WERI-Rb-1 (cell line): Measurements from ENCODE around the gene PIGR.

Experiments used
- DNase-seq: peaks from one replicate; pipeline ENCODE4 v3.0.0-alpha.2; 2020
- H3K27ac ChIP-seq: fragments of 250-450 bp; sonication (Bioruptor Pico); 2 replicates; pipeline ENCODE4 v1.5.1; 2020; ENCODE audit warnings: mild to moderate bottlenecking, moderate library complexity
- H3K27me3 ChIP-seq: fragments of 250-450 bp; sonication (Bioruptor Pico); 2 replicates; pipeline ENCODE4 v1.5.1; 2021; ENCODE audit warnings: mild to moderate bottlenecking, low read depth, moderate library complexity; ENCODE audit not compliant: insufficient read depth, severe bottlenecking
- H3K36me3 ChIP-seq: fragments of 250-450 bp; sonication (Bioruptor Pico); 2 replicates; pipeline ENCODE4 v1.5.1; 2020; ENCODE audit warnings: mild to moderate bottlenecking, moderate library complexity
- H3K4me3 ChIP-seq: 2 replicates; pipeline ENCODE4 v1.5.1; 2011; ENCODE audit warnings: low read depth, mild to moderate bottlenecking, control low read depth, low read length
- H3K9me3 ChIP-seq: fragments of 250-450 bp; sonication (Bioruptor Pico); 2 replicates; pipeline ENCODE4 v1.5.1; 2021; ENCODE audit warnings: mild to moderate bottlenecking, moderate library complexity; ENCODE audit not compliant: severe bottlenecking
- TF ChIP-seq, protein P1 (sequence below): IDR thresholded peaks from 2 replicates; pipeline ENCODE4 v1.5.1; 2011; ENCODE audit warnings: low read depth, mild to moderate bottlenecking, control low read depth, inconsistent platforms, low read length

Gene PIGR

DNA sequence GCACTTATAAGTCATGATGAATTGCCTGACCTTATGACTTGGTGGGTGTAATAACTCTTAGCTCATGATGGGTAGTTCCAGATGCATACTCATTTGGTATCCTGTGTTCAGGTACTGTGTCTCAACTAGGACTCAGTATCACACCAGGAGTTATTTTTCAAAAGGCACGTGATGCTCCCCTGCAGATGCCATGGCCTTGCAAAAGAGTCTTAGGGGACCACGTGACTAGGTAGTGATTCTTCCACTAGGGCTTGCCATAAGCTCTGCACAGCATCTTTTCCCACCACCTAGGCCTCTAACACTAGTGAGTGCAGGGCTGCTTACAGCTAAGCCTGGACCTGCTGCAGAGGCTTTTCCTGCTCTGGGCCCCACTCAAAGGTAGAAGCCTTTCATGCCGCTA lies 27.9 kb upstream of the PIGR start:
- peaks cover 98% of the 10 kb centered on the region for H3K27me3 ChIP-seq
- H3K4me3 ChIP-seq = no peak overlapping the region
- no peak for DNase-seq
- no peak overlapping the region for H3K27ac ChIP-seq
- H3K9me3 ChIP-seq = no peaks in the 10 kb centered on the region
- TF ChIP-seq, protein P1, sequence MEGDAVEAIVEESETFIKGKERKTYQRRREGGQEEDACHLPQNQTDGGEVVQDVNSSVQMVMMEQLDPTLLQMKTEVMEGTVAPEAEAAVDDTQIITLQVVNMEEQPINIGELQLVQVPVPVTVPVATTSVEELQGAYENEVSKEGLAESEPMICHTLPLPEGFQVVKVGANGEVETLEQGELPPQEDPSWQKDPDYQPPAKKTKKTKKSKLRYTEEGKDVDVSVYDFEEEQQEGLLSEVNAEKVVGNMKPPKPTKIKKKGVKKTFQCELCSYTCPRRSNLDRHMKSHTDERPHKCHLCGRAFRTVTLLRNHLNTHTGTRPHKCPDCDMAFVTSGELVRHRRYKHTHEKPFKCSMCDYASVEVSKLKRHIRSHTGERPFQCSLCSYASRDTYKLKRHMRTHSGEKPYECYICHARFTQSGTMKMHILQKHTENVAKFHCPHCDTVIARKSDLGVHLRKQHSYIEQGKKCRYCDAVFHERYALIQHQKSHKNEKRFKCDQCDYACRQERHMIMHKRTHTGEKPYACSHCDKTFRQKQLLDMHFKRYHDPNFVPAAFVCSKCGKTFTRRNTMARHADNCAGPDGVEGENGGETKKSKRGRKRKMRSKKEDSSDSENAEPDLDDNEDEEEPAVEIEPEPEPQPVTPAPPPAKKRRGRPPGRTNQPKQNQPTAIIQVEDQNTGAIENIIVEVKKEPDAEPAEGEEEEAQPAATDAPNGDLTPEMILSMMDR = no peak
- no peaks in the 10 kb centered on the region for H3K36me3 ChIP-seq

DNA sequence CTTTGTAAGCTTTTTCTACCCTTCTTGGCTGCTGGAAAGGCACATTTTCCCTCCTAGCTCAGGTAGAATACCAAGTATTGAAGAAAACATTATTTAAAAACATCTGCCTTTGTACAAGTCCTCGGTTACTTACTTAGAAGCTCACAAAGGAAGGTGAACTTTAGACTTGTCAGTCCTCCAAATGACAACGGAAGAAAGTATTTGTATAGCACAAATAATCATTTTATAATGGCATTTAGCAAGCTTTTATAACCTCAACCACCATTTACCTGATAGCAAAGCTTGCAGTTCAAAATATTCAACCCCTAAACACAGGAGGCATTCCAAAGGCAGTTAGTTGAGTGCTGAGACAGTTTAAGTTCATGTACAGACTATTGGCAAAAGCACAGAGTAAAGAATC lies 26.5 kb upstream of the PIGR start:
- Histone ChIP-seq H3K4me3 (no peak overlapping the region), H3K9me3 (no peaks in the 10 kb centered on the region), H3K27ac (no peak overlapping the region), H3K36me3 (no peaks in the 10 kb centered on the region), H3K27me3 (peaks cover 98% of the 10 kb centered on the region)
- TF ChIP-seq, protein P1 = no peak
- DNase-seq = no peak

DNA sequence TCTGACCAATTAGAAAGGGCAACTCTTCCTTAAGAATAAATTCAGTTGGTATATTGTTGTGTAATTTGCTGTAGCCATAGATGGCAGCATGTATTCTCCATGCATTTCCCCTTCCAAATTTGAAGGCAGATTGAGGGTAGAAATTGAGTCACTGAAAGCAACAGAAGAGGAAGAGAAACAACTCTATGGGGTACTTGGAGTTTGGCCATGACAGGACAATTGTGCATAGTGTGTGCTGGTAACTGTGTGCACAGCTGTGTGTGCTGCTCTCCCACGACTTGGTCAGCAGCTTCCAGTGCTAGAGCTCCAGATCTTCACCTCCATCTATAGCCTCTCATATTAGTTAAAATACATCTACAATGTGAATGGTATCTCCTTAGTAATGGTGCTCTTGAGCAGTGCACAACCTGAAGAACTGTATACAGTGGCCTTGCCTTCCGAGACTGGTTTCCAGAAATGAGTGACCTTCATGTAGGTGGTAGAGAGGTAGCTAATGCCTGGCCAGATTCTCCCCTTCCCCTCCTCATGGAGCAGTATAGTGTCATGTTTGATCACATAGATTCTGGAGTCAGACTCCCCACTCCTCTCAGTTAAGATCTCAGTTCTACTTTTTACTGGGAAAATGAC lies 24.9 kb upstream of the PIGR start:
- H3K36me3 ChIP-seq = no peaks in the 10 kb centered on the region
- DNase-seq = no peak
- H3K9me3 ChIP-seq = no peaks in the 10 kb centered on the region
- no peak overlapping the region for H3K4me3 ChIP-seq
- H3K27ac ChIP-seq = no peak overlapping the region
- TF ChIP-seq, protein P1 = no peak
- H3K27me3 ChIP-seq = peaks cover 98% of the 10 kb centered on the region

DNA sequence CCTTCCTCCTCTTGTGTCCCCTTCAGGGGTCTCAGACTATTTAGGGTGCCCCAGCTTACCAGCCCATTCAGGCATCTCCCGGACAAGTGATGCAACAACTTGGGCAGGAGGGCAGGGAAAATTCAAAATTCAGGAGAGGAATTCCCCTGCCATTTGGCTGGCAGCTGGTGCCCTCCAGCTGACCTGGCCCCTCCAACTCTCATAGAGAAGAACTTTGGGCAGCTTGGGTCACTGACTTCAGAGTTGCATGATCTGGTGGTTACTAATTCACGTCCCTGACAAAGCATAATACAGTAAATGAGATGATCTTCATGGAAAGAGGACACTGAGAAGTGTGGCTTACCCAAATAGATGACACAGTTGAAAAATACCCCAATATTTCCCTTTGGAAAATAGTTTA lies 24.2 kb upstream of the PIGR start, which contains the start of gene FCAMR:
TSS of gene FCAMR (minus strand) at position 15 of the 400 bp plus-strand sequence. CDS start 335 bp downstream, outside the sequence.
- no peak within 1 kb of the TSS for H3K4me3 ChIP-seq
- H3K36me3 ChIP-seq = no peaks in the 10 kb centered on the region
- no peaks in the 10 kb centered on the region for H3K9me3 ChIP-seq
- H3K27me3 ChIP-seq = peaks cover 98% of the 10 kb centered on the region
- TF ChIP-seq, protein P1 = no peak
- DNase-seq = no peak
- H3K27ac ChIP-seq = no peak within 1 kb of the TSS

DNA sequence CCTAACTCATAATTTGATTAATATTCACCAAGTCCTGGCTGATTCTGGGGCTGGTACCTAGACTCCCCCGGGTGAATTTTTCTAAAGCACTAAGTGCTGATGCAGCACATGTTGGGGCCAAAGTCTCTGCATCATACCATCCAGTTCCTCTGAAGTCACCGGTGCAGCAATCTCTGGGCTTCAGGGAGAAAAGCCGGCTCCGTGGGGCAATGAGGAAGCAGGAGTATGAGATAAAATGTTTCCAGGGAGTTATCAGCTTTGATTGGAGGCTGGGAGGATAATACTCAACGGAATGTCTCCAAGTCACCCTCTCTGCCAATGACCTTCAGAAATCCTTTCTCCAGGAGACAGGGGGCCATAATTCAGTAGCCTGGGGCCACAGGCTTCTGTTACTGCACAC lies 22.8 kb upstream of the PIGR start:
- no peak overlapping the region for H3K27ac ChIP-seq

More for the DNA sequence above, 22.8 kb upstream of the PIGR start:
- peaks cover 98% of the 10 kb centered on the region for H3K27me3 ChIP-seq
- TF ChIP-seq, protein P1 = no peak
- H3K4me3 ChIP-seq = no peak overlapping the region
- H3K36me3 ChIP-seq = no peaks in the 10 kb centered on the region
- H3K9me3 ChIP-seq = peaks cover 9% of the 10 kb centered on the region
- no peak for DNase-seq
